ENCODE results near the gene C11orf52.
"Not testable (repeated sequence)": the region's sequence is repeated elsewhere in the genome, so short reads cannot be mapped to it uniquely, and the experiment has no call there.

C11orf52 gene

GRCh38 chr11:111918390-111919256, at the start of gene C11orf52:
Gene C11orf52, plus strand, starts transcription at chr11:111918913. Its CDS starts 60 bp downstream, at chr11:111918973.
- Mint-ChIP-seq H3K4me3 (no peak within 1 kb of the TSS), H3K27ac (peak within 1 kb of the TSS; percentile 9), H3K27me3 (peaks cover 33% of the 10 kb centered on the region), H3K4me1 (ENCODE audit: low read depth) (no peaks in the 10 kb centered on the region), H3K9me3 (no peaks in the 10 kb centered on the region), H3K36me3 (ENCODE audit: low read depth) (no peaks in the 10 kb centered on the region)
- no peak for DNase-seq

GRCh38 chr11:111870113-111870512, 48.6 kb upstream of the C11orf52 start:
- Mint-ChIP-seq H3K9me3 (no peaks in the 10 kb centered on the region), H3K4me3 (peak overlapping the region; percentile 40), H3K27me3 (no peaks in the 10 kb centered on the region), H3K36me3 (ENCODE audit: low read depth) (peaks cover 51% of the 10 kb centered on the region), H3K27ac (no peak overlapping the region), H3K4me1 (ENCODE audit: low read depth) (peaks cover 34% of the 10 kb centered on the region)
- no peak for DNase-seq

- Mint-ChIP-seq H3K27me3 (no peaks in the 10 kb centered on the region), H3K9me3 (no peaks in the 10 kb centered on the region), H3K27ac (peak overlapping the region; percentile 91), H3K4me3 (peak overlapping the region; percentile 92), H3K36me3 (ENCODE audit: low read depth) (peaks cover 51% of the 10 kb centered on the region), H3K4me1 (ENCODE audit: low read depth) (peaks cover 34% of the 10 kb centered on the region)
- no peak for DNase-seq
Observed at GRCh38 chr11:111870522-111870885, 48.2 kb upstream of the C11orf52 start.

DNA sequence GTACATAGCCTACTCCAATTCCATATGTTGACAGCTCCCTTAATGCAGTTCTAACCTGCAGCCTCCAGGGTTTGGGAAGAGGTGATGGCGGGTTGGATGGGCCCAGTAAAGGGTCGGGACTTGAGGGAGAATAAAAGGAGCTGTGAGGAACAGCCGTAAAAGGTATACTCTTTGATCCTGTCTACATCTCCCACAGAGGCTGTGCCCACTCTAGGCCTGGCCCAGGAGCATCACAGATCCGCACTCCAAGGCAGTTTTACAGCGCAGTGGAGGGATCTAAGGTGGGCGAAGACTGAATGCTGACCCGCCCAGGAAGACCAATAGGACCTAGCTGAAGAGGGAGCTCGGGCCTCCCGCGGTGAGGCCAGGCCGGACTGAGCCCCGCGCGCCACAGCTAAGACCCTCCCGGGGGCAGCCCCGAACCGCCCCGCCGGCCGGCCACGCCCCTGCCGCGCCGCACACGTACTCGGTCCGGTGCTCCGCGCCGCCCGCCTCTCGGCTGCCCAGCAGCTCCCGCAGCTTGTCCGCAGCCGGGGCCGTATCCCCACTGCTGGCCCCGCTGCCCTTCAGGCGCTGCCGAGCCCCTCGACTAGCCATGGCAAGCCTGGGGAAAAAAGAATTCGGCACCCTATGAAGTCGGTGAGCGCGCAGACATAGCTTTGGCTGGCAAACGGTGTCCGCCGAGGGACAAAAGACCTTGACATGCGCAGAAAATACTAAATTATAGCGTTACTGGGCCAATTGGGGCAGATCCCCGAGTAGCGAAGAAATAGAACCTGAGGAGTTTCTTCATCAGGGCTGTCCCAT, 47.6 kb upstream of the C11orf52 start, which contains the start of gene ALG9:
TSS of gene ALG9 (minus strand) at position 696 of the 807 bp plus-strand sequence. CDS start at position 597, 99 bp downstream.
- Mint-ChIP-seq H3K27ac (peak within 1 kb of the TSS; percentile 91), H3K36me3 (ENCODE audit: low read depth) (peaks cover 51% of the 10 kb centered on the region), H3K9me3 (no peaks in the 10 kb centered on the region), H3K4me3 (peak within 1 kb of the TSS; percentile 92), H3K27me3 (no peaks in the 10 kb centered on the region), H3K4me1 (ENCODE audit: low read depth) (peaks cover 34% of the 10 kb centered on the region)
- DNase-seq = peak; percentile 94

GRCh38 chr11:111871693-111872161, 47.0 kb upstream of the C11orf52 start:
- Mint-ChIP-seq H3K9me3 (no peaks in the 10 kb centered on the region), H3K27ac (peak overlapping the region; percentile 83), H3K4me1 (ENCODE audit: low read depth) (peaks cover 31% of the 10 kb centered on the region), H3K27me3 (no peaks in the 10 kb centered on the region), H3K4me3 (peak overlapping the region; percentile 92), H3K36me3 (ENCODE audit: low read depth) (peaks cover 51% of the 10 kb centered on the region)
- DNase-seq = no peak

- Mint-ChIP-seq H3K4me3 (peak overlapping the region; percentile 85), H3K4me1 (ENCODE audit: low read depth) (peaks cover 35% of the 10 kb centered on the region), H3K9me3 (no peaks in the 10 kb centered on the region), H3K27ac (peak overlapping the region; percentile 99), H3K36me3 (ENCODE audit: low read depth) (peaks cover 46% of the 10 kb centered on the region), H3K27me3 (no peaks in the 10 kb centered on the region)
- DNase-seq = no peak
Observed at GRCh38 chr11:111878385-111878848, 40.3 kb upstream of the C11orf52 start.

DNA sequence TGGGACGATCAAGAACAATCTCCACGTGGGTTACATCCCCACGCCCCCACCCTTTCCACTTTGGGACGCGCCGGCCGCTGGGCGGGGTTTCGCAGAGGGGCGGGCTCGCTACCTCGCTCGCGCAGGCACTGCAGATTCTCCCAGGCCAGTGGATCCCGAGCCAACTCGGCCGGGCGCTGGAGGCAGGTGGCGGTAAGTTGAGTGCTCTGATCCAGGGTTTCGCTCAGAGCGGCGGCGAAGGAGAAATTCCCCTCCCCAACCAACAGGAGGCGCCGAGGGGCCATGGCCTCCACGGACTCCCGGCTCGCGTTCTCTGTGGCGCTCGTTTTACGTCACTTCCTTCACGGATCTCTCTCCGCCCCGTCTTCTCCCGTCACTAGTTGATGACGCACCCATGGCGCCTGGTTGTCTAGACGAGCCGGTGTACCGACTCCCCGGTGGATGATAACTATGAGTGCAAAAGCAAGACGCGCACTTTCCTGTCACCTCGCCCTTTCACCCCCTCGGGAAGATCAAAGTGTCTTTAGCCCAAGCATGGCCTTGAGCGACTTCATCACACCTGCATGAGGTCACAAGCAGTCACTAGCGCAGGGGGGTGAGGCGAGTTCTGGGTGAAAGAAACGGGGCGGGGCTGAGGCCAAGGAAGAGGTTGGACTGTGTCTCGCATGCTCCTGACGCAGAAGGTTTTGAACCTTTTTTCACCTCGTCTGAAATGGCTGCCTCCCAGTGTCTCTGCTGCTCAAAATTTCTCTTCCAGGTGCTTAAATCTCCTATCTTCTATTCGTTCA, 39.7 kb upstream of the C11orf52 start, which contains the start of the genes CFAP68 and FDXACB1:
TSS of gene CFAP68 (plus strand) at position 693 of the 788 bp plus-strand sequence. CDS start at position 713, 20 bp downstream.
TSS of gene FDXACB1 (minus strand) at position 317 of the 788 bp plus-strand sequence. CDS start at position 284, 33 bp downstream.
- H3K4me1 Mint-ChIP-seq (ENCODE audit: low read depth) = peaks cover 35% of the 10 kb centered on the region
- peak within 1 kb of the TSS; percentile 99 for H3K27ac Mint-ChIP-seq
- H3K4me3 Mint-ChIP-seq = peak within 1 kb of the TSS; percentile 85
- H3K36me3 Mint-ChIP-seq (ENCODE audit: low read depth) = peaks cover 49% of the 10 kb centered on the region
- no peaks in the 10 kb centered on the region for H3K9me3 Mint-ChIP-seq
- DNase-seq = peak; percentile 95
- H3K27me3 Mint-ChIP-seq = no peaks in the 10 kb centered on the region

DNA sequence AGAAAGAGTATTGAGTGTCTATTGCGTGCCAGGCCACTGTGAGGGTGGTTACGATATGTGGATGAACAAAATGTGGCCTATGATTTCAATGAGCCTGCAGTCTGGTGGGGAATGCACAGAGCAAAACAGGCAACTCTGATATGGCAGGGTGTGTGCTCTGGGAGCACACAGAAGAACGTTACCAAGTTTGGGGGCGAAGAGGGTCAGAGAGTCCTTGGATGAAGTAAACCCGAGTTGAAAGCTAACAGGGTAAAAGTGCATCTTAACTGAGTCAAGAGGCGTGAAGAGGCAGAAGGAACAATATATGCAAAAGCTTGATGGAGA, 39.1 kb upstream of the C11orf52 start:
- no peak for DNase-seq
- H3K27me3 Mint-ChIP-seq = no peaks in the 10 kb centered on the region
- H3K4me3 Mint-ChIP-seq = peak overlapping the region; percentile 85
- H3K36me3 Mint-ChIP-seq (ENCODE audit: low read depth) = peaks cover 47% of the 10 kb centered on the region
- peaks cover 35% of the 10 kb centered on the region for H3K4me1 Mint-ChIP-seq (ENCODE audit: low read depth)
- peak overlapping the region; percentile 99 for H3K27ac Mint-ChIP-seq
- H3K9me3 Mint-ChIP-seq = no peaks in the 10 kb centered on the region

- peaks cover 30% of the 10 kb centered on the region for H3K4me1 Mint-ChIP-seq (ENCODE audit: low read depth)
Observed at GRCh38 chr11:111882202-111882601, 36.5 kb upstream of the C11orf52 start.

GRCh38 chr11:111885053-111885452, 33.7 kb upstream of the C11orf52 start:
- DNase-seq, H3K27me3 Mint-ChIP-seq, H3K4me3 Mint-ChIP-seq, H3K27ac Mint-ChIP-seq, H3K9me3 Mint-ChIP-seq: not testable (repeated sequence)
- H3K36me3 Mint-ChIP-seq (ENCODE audit: low read depth) = peaks cover 11% of the 10 kb centered on the region
- H3K4me1 Mint-ChIP-seq (ENCODE audit: low read depth) = peaks cover 18% of the 10 kb centered on the region

More at GRCh38 chr11:111882202-111882601, 36.5 kb upstream of the C11orf52 start:
- H3K4me3 Mint-ChIP-seq = no peak overlapping the region
- no peak overlapping the region for H3K27ac Mint-ChIP-seq
- no peaks in the 10 kb centered on the region for H3K27me3 Mint-ChIP-seq
- H3K9me3 Mint-ChIP-seq = no peaks in the 10 kb centered on the region
- H3K36me3 Mint-ChIP-seq (ENCODE audit: low read depth) = peaks cover 24% of the 10 kb centered on the region
- no peak for DNase-seq

DNA sequence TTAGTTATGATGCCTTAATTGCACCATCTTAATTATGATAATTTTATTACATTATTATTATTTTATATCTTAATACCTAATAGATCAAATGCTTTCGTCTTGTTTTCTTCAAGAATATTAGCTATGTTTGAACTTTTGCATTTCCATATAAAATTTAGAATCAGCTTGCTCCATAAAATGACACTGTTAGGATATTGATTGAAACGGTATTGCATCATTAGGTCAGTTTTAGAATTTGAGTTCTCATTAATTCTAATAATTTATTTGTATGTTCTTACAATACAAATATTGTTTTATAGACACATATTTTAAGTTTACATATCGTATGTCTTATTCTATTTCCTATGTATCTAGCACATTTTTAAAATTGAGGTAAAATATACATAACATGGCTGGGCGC, 32.7 kb upstream of the C11orf52 start:
- Mint-ChIP-seq H3K36me3 (ENCODE audit: low read depth) (peaks cover 11% of the 10 kb centered on the region), H3K27me3 (no peaks in the 10 kb centered on the region), H3K4me1 (ENCODE audit: low read depth) (peaks cover 9% of the 10 kb centered on the region), H3K27ac (no peak overlapping the region), H3K9me3 (no peaks in the 10 kb centered on the region), H3K4me3 (no peak overlapping the region)
- DNase-seq = no peak

- Mint-ChIP-seq H3K36me3 (ENCODE audit: low read depth) (peaks cover 11% of the 10 kb centered on the region), H3K9me3 (no peaks in the 10 kb centered on the region), H3K27ac (no peak overlapping the region), H3K4me1 (ENCODE audit: low read depth) (peaks cover 3% of the 10 kb centered on the region), H3K27me3 (no peaks in the 10 kb centered on the region), H3K4me3 (no peak overlapping the region)
- no peak for DNase-seq
Observed at GRCh38 chr11:111886844-111887243, 31.9 kb upstream of the C11orf52 start.

DNA sequence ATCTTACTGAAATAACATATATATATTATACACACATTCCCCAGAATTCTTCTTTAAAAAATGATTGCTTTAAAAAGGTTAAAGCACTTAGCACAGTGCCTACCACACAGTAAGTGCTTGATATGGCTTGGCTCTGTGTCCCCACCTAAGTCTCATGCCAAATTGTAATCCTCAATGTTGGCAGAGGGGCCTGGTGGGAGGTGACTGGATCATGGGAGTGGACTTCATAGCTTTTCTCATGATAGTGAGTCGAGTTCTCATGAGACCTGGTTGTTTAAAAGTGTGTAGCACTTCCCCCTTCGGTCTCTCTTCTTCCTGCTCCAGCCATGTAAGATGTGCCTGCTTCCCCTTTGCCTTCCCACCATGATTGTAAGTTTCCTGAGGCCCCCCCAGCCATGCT, 13.3 kb upstream of the C11orf52 start:
- H3K9me3 Mint-ChIP-seq = no peaks in the 10 kb centered on the region
- H3K4me1 Mint-ChIP-seq (ENCODE audit: low read depth) = no peaks in the 10 kb centered on the region
- no peaks in the 10 kb centered on the region for H3K36me3 Mint-ChIP-seq (ENCODE audit: low read depth)
- DNase-seq = no peak
- no peak overlapping the region for H3K4me3 Mint-ChIP-seq
- H3K27me3 Mint-ChIP-seq = peaks cover 3% of the 10 kb centered on the region
- H3K27ac Mint-ChIP-seq = no peak overlapping the region

GRCh38 chr11:111906680-111907079, 12.0 kb upstream of the C11orf52 start:
- Mint-ChIP-seq H3K4me1 (ENCODE audit: low read depth) (no peaks in the 10 kb centered on the region), H3K27me3 (peaks cover 13% of the 10 kb centered on the region), H3K4me3 (no peak overlapping the region), H3K9me3 (no peaks in the 10 kb centered on the region), H3K27ac (no peak overlapping the region), H3K36me3 (ENCODE audit: low read depth) (no peaks in the 10 kb centered on the region)
- DNase-seq = no peak
